Endothelial cell (in vitro differentiated cells): ENCODE measurements around the gene CD300LB. TPM values are rescaled to one million over a fixed set of nuclear protein-coding genes. Genes with fewer than 3 reads are reported as not detected.
A peak's percentile ranks its signal among the peaks of the same experiment; 100 is the strongest.

ENCODE experiments used
- DNase-seq: peaks from one replicate; pipeline ENCODE4 v3.0.0; 2021; ENCODE audit warnings: low spot score
- H3K27ac Mint-ChIP-seq: one replicate; pipeline ENCODE4 v1.8.0; 2021; ENCODE audit warnings: mixed read lengths, inconsistent platforms; ENCODE audit not compliant: unreplicated experiment
- H3K27me3 Mint-ChIP-seq: one replicate; pipeline ENCODE4 v1.8.0; 2021; ENCODE audit warnings: mild to moderate bottlenecking, moderate library complexity, mixed read lengths, inconsistent platforms; ENCODE audit not compliant: unreplicated experiment
- H3K36me3 Mint-ChIP-seq: one replicate; pipeline ENCODE4 v1.8.0; 2021; ENCODE audit warnings: mild to moderate bottlenecking, low read depth, mixed read lengths, inconsistent platforms; ENCODE audit not compliant: unreplicated experiment
- H3K4me1 Mint-ChIP-seq: one replicate; pipeline ENCODE4 v1.8.0; 2021; ENCODE audit warnings: mild to moderate bottlenecking, mixed read lengths, inconsistent platforms; ENCODE audit not compliant: unreplicated experiment
- H3K4me3 Mint-ChIP-seq: one replicate; pipeline ENCODE4 v1.8.0; 2021; ENCODE audit warnings: mild to moderate bottlenecking, mixed read lengths, inconsistent platforms; ENCODE audit not compliant: unreplicated experiment
- H3K9me3 Mint-ChIP-seq: one replicate; pipeline ENCODE4 v1.8.0; 2021; ENCODE audit warnings: mixed read lengths, inconsistent platforms; ENCODE audit not compliant: unreplicated experiment
- total RNA-seq: library from RNA; stranded (reverse); fragmentation: NEBNext Ultra II Directional; extraction: Animal tissue kit (Norgen Biotek cat#: 25700); gene quantifications from one replicate; pipeline ENCODE4 v1.2.1, GENCODE V29; 2021; ENCODE audit not compliant: unreplicated experiment
- TF ChIP-seq, protein P1 (sequence below): fragments of 200-600 bp; sonication (generic); IDR thresholded peaks from one replicate; pipeline ENCODE4 v1.5.0; 2021; ENCODE audit warnings: antibody characterized with exemption; ENCODE audit not compliant: unreplicated experiment

The CD300LB gene
- total RNA-seq, 1 donor from 2014 or later = not detected

DNA sequence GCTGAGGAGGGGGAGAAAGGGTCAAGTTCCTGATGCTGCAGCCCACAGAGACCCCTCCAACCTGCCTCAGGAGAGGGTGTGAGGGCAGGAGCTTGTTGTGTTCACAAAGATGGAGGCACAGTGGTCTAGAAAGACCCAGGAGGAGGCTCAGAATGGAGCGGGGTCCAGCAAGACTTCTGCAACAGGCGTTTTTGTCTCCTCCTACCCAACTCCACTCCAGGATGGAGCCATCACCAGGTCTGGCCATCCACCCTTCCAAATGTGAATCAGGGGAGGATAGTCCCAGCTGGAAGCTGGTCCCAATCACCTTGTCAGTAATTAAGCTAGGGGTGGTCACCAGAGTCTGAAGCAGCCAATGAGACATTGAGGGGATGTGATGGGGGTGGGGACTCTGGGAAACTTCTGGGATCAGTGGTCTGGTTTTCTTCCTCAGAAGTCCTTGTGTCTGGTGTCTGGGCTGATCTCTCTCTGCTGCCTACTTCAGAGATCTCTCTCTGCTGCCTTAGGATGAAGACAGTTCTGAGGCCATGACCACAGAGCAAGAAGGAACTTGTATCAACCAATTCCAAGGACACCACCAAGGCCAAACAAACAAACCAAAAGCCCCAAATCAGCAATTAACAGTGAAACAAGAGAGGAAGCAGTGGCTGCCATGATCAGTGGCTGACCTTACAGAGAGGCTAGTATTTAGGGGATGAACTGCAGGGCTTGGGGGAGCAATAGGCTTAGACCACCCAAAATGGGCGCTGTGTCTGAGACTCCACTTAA is 14.5 kb downstream of the CD300LB start:
- Mint-ChIP-seq H3K4me1 (peaks cover 10% of the 10 kb centered on the region), H3K36me3 (peaks cover 13% of the 10 kb centered on the region), H3K4me3 (no peak overlapping the region), H3K27ac (no peak overlapping the region), H3K9me3 (peaks cover 13% of the 10 kb centered on the region), H3K27me3 (peaks cover 14% of the 10 kb centered on the region)
- TF ChIP-seq, protein P1, sequence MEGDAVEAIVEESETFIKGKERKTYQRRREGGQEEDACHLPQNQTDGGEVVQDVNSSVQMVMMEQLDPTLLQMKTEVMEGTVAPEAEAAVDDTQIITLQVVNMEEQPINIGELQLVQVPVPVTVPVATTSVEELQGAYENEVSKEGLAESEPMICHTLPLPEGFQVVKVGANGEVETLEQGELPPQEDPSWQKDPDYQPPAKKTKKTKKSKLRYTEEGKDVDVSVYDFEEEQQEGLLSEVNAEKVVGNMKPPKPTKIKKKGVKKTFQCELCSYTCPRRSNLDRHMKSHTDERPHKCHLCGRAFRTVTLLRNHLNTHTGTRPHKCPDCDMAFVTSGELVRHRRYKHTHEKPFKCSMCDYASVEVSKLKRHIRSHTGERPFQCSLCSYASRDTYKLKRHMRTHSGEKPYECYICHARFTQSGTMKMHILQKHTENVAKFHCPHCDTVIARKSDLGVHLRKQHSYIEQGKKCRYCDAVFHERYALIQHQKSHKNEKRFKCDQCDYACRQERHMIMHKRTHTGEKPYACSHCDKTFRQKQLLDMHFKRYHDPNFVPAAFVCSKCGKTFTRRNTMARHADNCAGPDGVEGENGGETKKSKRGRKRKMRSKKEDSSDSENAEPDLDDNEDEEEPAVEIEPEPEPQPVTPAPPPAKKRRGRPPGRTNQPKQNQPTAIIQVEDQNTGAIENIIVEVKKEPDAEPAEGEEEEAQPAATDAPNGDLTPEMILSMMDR = no peak
- DNase-seq = no peak

DNA sequence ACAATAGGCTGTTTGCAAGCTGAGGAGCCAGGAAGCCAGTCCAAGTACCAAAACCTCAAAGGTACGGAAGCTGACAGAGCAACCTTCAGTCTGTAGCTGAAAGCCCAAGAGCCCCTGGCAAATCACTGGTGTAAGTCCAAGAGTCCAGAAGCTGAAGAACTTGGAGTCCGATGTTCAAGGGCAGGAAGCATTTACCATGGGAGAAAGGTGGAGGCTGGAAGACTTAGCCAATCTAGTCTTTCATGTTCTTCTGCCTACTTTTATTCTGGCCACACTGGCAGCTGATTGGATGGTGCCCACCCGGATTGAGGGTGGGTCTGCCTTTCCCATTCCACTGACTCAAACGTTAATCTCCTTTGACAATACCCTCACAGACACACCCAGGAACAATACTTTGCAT is 15.3 kb downstream of the CD300LB start:
- Mint-ChIP-seq H3K9me3 (peaks cover 13% of the 10 kb centered on the region), H3K27ac (no peak overlapping the region), H3K4me1 (peaks cover 10% of the 10 kb centered on the region), H3K36me3 (peaks cover 13% of the 10 kb centered on the region), H3K27me3 (peaks cover 14% of the 10 kb centered on the region), H3K4me3 (no peak overlapping the region)
- TF ChIP-seq, protein P1 = no peak
- no peak for DNase-seq

DNA sequence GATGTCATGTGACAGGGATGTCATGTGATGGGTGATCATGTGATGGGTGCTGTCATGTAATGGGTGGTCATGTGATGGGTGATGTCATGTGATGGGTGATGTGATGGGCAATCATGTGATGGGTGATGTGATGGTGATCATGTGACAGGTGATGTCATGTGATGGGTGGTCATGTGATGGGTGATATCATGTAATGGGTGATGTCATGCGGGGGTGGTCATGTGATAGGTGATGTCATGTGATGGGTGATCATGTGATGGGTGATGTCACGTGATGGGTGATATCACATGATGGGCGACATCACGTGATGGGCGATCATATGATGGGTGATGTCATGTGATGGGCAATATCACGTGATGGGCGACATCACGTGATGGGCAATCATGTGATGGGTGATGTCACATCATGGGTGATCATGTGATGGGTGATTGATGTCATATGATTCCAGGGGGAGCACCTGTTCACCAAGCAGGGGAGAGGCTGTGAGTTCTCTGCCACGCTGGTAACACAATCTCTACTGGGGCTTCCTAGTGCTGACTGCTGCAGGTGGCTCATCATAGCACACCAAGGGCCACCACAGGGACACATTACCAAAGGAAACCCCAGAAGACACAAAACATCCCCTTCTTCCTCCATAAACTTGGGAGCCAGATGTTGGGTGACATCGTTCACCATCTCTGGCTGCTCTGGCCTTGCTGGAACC is 16.5 kb downstream of the CD300LB start:
- TF ChIP-seq, protein P1 = no peak
- H3K4me1 Mint-ChIP-seq = peaks cover 10% of the 10 kb centered on the region
- peaks cover 13% of the 10 kb centered on the region for H3K36me3 Mint-ChIP-seq
- H3K27me3 Mint-ChIP-seq = peaks cover 14% of the 10 kb centered on the region
- H3K27ac Mint-ChIP-seq = peak overlapping the region; percentile 93
- peak overlapping the region; percentile 82 for H3K4me3 Mint-ChIP-seq
- DNase-seq = no peak
- H3K9me3 Mint-ChIP-seq = peaks cover 13% of the 10 kb centered on the region

DNA sequence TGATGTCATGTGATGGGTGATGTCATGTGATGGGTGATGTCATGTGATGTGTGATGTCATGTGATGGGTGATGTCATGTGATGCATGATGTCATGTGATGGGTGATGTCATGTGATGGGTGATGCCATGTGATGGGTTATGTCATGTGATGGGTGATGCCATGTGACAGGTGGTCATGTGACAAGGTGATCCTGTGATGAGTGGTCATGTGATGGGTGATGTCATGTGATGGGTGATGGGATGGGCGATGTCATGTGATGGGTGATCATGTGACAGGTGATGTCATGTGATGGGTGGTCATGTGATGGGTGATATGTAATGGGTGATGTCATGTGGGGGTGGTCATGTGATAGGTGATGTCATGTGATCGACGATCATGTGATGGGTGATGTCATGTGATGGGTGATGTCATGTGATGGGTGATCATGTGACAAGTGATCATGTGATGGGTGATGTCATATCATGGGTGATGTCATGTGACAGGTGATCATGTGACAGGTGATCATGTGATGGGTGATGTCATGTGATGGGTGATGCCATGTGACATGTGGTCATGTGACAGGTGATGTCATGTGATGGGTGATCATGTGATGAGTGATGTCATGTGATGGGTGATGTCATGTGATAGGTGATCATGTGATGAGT is 17.2 kb downstream of the CD300LB start:
- peak; percentile 44 for DNase-seq
- Mint-ChIP-seq H3K4me1 (peaks cover 10% of the 10 kb centered on the region), H3K27me3 (peaks cover 14% of the 10 kb centered on the region), H3K36me3 (peaks cover 13% of the 10 kb centered on the region), H3K4me3 (peak overlapping the region; percentile 82), H3K27ac (peak overlapping the region; percentile 93), H3K9me3 (peaks cover 13% of the 10 kb centered on the region)
- TF ChIP-seq, protein P1 = no peak
